Activated CD4-positive, alpha-beta T cell treated with anti-CD3 and anti-CD28 coated beads, Interleukin-2, Interleukin-6, amounts not matched to agents 100 ng/mL and 50 ng/mL, durations not matched to agents 16 hours and 8 hours (primary cell): ENCODE results near the gene DPP3.

ENCODE experiments used
- DNase-seq: peaks from one replicate; pipeline ENCODE4 v3.0.0-alpha.2; 2020

Gene DPP3

GRCh38 chr11:66465373-66466224 is 14.6 kb upstream of the DPP3 start:
- no peak for DNase-seq

- peak; percentile 95 for DNase-seq
Observed at GRCh38 chr11:66466225-66467033, 13.8 kb upstream of the DPP3 start, which contains the start of gene PELI3. PELI3 (plus strand) TSS chr11:66466905; CDS start chr11:66468129, 1,224 bp downstream.

- no peak for DNase-seq
Observed at GRCh38 chr11:66467034-66467659, 13.1 kb upstream of the DPP3 start.

GRCh38 chr11:66467756-66468155 is 12.5 kb upstream of the DPP3 start:
- DNase-seq = peak; percentile 31

- no peak for DNase-seq
Observed at GRCh38 chr11:66468691-66469090, 11.5 kb upstream of the DPP3 start.

- no peak for DNase-seq
Observed at GRCh38 chr11:66469441-66469840, 10.8 kb upstream of the DPP3 start.

- no peak for DNase-seq
Observed at GRCh38 chr11:66470015-66470414, 10.2 kb upstream of the DPP3 start.

- DNase-seq = no peak
Observed at GRCh38 chr11:66471142-66471541, 9.1 kb upstream of the DPP3 start.

- no peak for DNase-seq
Observed at GRCh38 chr11:66472054-66472453, 8.2 kb upstream of the DPP3 start.

- DNase-seq = no peak
Observed at GRCh38 chr11:66473167-66473566, 7.1 kb upstream of the DPP3 start.

GRCh38 chr11:66473608-66474515 is 6.4 kb upstream of the DPP3 start:
- no peak for DNase-seq

- no peak for DNase-seq
Observed at GRCh38 chr11:66475349-66476172, 4.7 kb upstream of the DPP3 start.

GRCh38 chr11:66476173-66476840 is 3.9 kb upstream of the DPP3 start:
- DNase-seq = no peak

GRCh38 chr11:66476841-66477251 is 3.4 kb upstream of the DPP3 start:
- DNase-seq = no peak

GRCh38 chr11:66477263-66478201 is 2.7 kb upstream of the DPP3 start:
- DNase-seq = no peak

- DNase-seq = peak; percentile 42
Observed at GRCh38 chr11:66478729-66479393, 1.4 kb upstream of the DPP3 start.

- no peak for DNase-seq
Observed at GRCh38 chr11:66479394-66480116, 679 bp upstream of the DPP3 start.

GRCh38 chr11:66484806-66485380 is 4.7 kb downstream of the DPP3 start:
- DNase-seq = no peak
